Suprapubic skin (tissue), 4 donors: ENCODE measurements around the gene XG. TPM values are rescaled to one million over a fixed set of nuclear protein-coding genes. Genes with fewer than 3 reads are reported as not detected.

Experiments
- DNase-seq, 2 donors: peaks; one replicate each; pipeline ENCODE4 v3.0.0-alpha.2; 2019; ENCODE audit warnings: low spot score in 2 of 2
- H3K27ac ChIP-seq: fragments of 200-600 bp; sonication (generic); one replicate; pipeline ENCODE4 v1.5.1; 2019
- H3K27me3 ChIP-seq: fragments of 200-600 bp; sonication (generic); one replicate; pipeline ENCODE4 v1.5.1; 2019
- H3K36me3 ChIP-seq: fragments of 200-600 bp; sonication (generic); one replicate; pipeline ENCODE4 v1.5.1; 2019
- H3K4me1 ChIP-seq: fragments of 200-600 bp; sonication (generic); one replicate; pipeline ENCODE4 v1.5.1; 2019
- H3K4me3 ChIP-seq: fragments of 200-600 bp; sonication (generic); one replicate; pipeline ENCODE4 v1.5.1; 2019; ENCODE audit warnings: mild to moderate bottlenecking
- H3K9me3 ChIP-seq: fragments of 200-600 bp; sonication (generic); one replicate; pipeline ENCODE4 v1.5.1; 2019
- CTCF ChIP-seq, 2 donors: fragments of 200-600 bp in 1 of 2; fragments of 450-650 bp in 1 of 2; sonication (generic) in 1 of 2; IDR thresholded peaks; one replicate each; pipeline ENCODE4 v1.5.1; 2016 to 2019; ENCODE audit warnings: antibody characterized with exemption in 2 of 2, mild to moderate bottlenecking in 1 of 2, moderate library complexity in 1 of 2
- EP300 ChIP-seq: sonication (generic); formaldehyde crosslinking; IDR thresholded peaks from one replicate; pipeline ENCODE4 v1.6.1; 2017; ENCODE audit warnings: antibody characterized with exemption
- POLR2A ChIP-seq, 2 donors: fragments of 450-650 bp; IDR thresholded peaks; one replicate each; pipeline ENCODE4 v1.6.1; 2017; ENCODE audit warnings: antibody characterized with exemption in 2 of 2, mild to moderate bottlenecking in 2 of 2, moderate library complexity in 2 of 2
- POLR2AphosphoS5 ChIP-seq, 3 donors: sonication (generic); formaldehyde crosslinking; IDR thresholded peaks; one replicate each; pipeline ENCODE4 v1.6.1; 2017; ENCODE audit warnings: antibody characterized with exemption in 3 of 3
- WGBS: methylation state at CpG from one replicate; pipeline ENCODE4 v1.1.5; 2018; 5-methylcytosine and 5-hydroxymethylcytosine counted together
- total RNA-seq, 4 donors: library from RNA; depleted of rRNA; stranded (reverse); fragments of >200 nt; gene quantifications; one replicate each; pipeline ENCODE4 v1.1.0, GENCODE V29; 2016

Gene XG
- total RNA-seq, 4 donors from 2014 or later = 17.7 to 75.4 (median 38.7) TPM

- H3K4me1 ChIP-seq = no peaks in the 10 kb centered on the region
- TF ChIP-seq POLR2AphosphoS5 (IDR thresholded peaks at IDR 0.05) (no peak), POLR2A (IDR thresholded peaks at IDR 0.05) (no peak)
- H3K36me3 ChIP-seq = no peaks in the 10 kb centered on the region
- DNase-seq = no peak
- no peak overlapping the region for H3K27ac ChIP-seq
- WGBS = 92% methylated on average over 1 of the region's 1 CpG
- H3K27me3 ChIP-seq = no peaks in the 10 kb centered on the region
- H3K9me3 ChIP-seq = no peaks in the 10 kb centered on the region
- H3K4me3 ChIP-seq = no peak overlapping the region
These were observed 29.4 kb downstream of the XG start for GRCh38 chrX:2781226-2781571.

GRCh38 chrX:2781698-2782097 lies 29.9 kb downstream of the XG start:
- no peaks in the 10 kb centered on the region for H3K27me3 ChIP-seq

GRCh38 chrX:2782171-2782570 lies 30.3 kb downstream of the XG start:
- DNase-seq = no peak
- Histone ChIP-seq H3K27me3 (no peaks in the 10 kb centered on the region), H3K9me3 (no peaks in the 10 kb centered on the region), H3K4me3 (no peak overlapping the region), H3K4me1 (no peaks in the 10 kb centered on the region), H3K36me3 (no peaks in the 10 kb centered on the region), H3K27ac (no peak overlapping the region)
- WGBS = 70% methylated on average over 4 of the region's 4 CpGs
- TF ChIP-seq EP300 (no peak), CTCF (IDR thresholded peaks at IDR 0.05) (no peak), POLR2A (IDR thresholded peaks at IDR 0.05) (no peak), POLR2AphosphoS5 (IDR thresholded peaks at IDR 0.05) (no peak)

More at GRCh38 chrX:2781698-2782097, 29.9 kb downstream of the XG start:
- H3K27ac ChIP-seq = no peak overlapping the region
- H3K36me3 ChIP-seq = no peaks in the 10 kb centered on the region
- TF ChIP-seq POLR2AphosphoS5 (IDR thresholded peaks at IDR 0.05) (no peak), CTCF (IDR thresholded peaks at IDR 0.05) (no peak), EP300 (no peak), POLR2A (IDR thresholded peaks at IDR 0.05) (no peak)
- 60% methylated on average over 6 of the region's 6 CpGs for WGBS
- H3K4me1 ChIP-seq = no peaks in the 10 kb centered on the region
- DNase-seq = no peak
- H3K4me3 ChIP-seq = no peak overlapping the region
- no peaks in the 10 kb centered on the region for H3K9me3 ChIP-seq

GRCh38 chrX:2782778-2783177 lies 30.9 kb downstream of the XG start:
- no peak for DNase-seq
- Histone ChIP-seq H3K36me3 (no peaks in the 10 kb centered on the region), H3K9me3 (no peaks in the 10 kb centered on the region), H3K27me3 (no peaks in the 10 kb centered on the region), H3K4me3 (no peak overlapping the region), H3K27ac (no peak overlapping the region), H3K4me1 (no peaks in the 10 kb centered on the region)
- TF ChIP-seq CTCF (IDR thresholded peaks at IDR 0.05) (no peak), POLR2A (IDR thresholded peaks at IDR 0.05) (no peak), POLR2AphosphoS5 (IDR thresholded peaks at IDR 0.05) (no peak), EP300 (no peak)
- 72% methylated on average over 4 of the region's 4 CpGs for WGBS

GRCh38 chrX:2784026-2784425 lies 32.2 kb downstream of the XG start:
- no peaks in the 10 kb centered on the region for H3K4me1 ChIP-seq
- H3K4me3 ChIP-seq = no peak overlapping the region
- DNase-seq = peak in 1 of 2 donors; percentile 72
- WGBS = 49% methylated on average over 6 of the region's 6 CpGs
- no peaks in the 10 kb centered on the region for H3K9me3 ChIP-seq
- TF ChIP-seq POLR2A (IDR thresholded peaks at IDR 0.05) = no peak
- TF ChIP-seq POLR2AphosphoS5 (IDR thresholded peaks at IDR 0.05) = no peak
- no peak for TF ChIP-seq EP300
- TF ChIP-seq CTCF (IDR thresholded peaks at IDR 0.05) = no peak
- H3K27me3 ChIP-seq = no peaks in the 10 kb centered on the region
- no peak overlapping the region for H3K27ac ChIP-seq
- no peaks in the 10 kb centered on the region for H3K36me3 ChIP-seq

GRCh38 chrX:2785538-2785937 lies 33.7 kb downstream of the XG start:
- no peak overlapping the region for H3K27ac ChIP-seq
- no peak for DNase-seq
- 81% methylated on average over 4 of the region's 4 CpGs for WGBS
- no peaks in the 10 kb centered on the region for H3K27me3 ChIP-seq
- TF ChIP-seq CTCF (IDR thresholded peaks at IDR 0.05) (no peak), POLR2A (IDR thresholded peaks at IDR 0.05) (no peak), EP300 (no peak), POLR2AphosphoS5 (IDR thresholded peaks at IDR 0.05) (no peak)
- H3K36me3 ChIP-seq = no peaks in the 10 kb centered on the region
- H3K9me3 ChIP-seq = no peaks in the 10 kb centered on the region
- no peak overlapping the region for H3K4me3 ChIP-seq
- H3K4me1 ChIP-seq = no peaks in the 10 kb centered on the region
